D721Med (cell line): ENCODE data around the gene ATP10D.
A peak's percentile ranks its signal among the peaks of the same experiment; 100 is the strongest.

Experiments used
- DNase-seq: peaks from one replicate; pipeline ENCODE4 v3.0.0; 2011; ENCODE audit warnings: low spot score; ENCODE audit not compliant: insufficient read length
- FAIRE-seq: peaks from 2 replicates; lab custom pipeline; 2011; peaks lifted over from hg19 to GRCh38; lab: Jason Lieb, UNC
- TF ChIP-seq, protein P1 (sequence below): IDR thresholded peaks from 2 replicates; pipeline ENCODE4 v1.5.1; 2012; ENCODE audit warnings: mild to moderate bottlenecking, control low read depth; ENCODE audit not compliant: insufficient read depth; ENCODE audit errors: missing control alignments

ATP10D gene

DNA sequence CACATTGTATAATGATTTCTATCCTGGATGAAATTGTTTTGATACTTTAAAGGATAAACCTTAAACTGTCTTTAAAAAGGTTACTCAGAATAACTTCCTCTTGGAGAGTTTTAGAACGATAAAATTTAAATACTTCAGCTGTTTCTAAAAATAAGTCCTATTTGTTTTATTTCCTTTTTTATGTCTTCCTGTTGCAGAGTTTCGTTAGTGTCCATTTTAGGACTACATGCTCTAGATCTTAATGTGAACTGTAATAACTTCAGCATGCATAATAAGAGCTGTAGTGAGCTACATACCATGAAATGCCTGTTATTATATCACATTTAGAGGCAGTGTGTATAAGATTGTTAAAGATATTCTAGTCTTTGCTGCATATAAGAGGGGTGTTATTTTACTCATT lies 14.6 kb downstream of the ATP10D start:
- no peak for DNase-seq
- TF ChIP-seq, protein P1, sequence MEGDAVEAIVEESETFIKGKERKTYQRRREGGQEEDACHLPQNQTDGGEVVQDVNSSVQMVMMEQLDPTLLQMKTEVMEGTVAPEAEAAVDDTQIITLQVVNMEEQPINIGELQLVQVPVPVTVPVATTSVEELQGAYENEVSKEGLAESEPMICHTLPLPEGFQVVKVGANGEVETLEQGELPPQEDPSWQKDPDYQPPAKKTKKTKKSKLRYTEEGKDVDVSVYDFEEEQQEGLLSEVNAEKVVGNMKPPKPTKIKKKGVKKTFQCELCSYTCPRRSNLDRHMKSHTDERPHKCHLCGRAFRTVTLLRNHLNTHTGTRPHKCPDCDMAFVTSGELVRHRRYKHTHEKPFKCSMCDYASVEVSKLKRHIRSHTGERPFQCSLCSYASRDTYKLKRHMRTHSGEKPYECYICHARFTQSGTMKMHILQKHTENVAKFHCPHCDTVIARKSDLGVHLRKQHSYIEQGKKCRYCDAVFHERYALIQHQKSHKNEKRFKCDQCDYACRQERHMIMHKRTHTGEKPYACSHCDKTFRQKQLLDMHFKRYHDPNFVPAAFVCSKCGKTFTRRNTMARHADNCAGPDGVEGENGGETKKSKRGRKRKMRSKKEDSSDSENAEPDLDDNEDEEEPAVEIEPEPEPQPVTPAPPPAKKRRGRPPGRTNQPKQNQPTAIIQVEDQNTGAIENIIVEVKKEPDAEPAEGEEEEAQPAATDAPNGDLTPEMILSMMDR = no peak
- FAIRE-seq = no peak

DNA sequence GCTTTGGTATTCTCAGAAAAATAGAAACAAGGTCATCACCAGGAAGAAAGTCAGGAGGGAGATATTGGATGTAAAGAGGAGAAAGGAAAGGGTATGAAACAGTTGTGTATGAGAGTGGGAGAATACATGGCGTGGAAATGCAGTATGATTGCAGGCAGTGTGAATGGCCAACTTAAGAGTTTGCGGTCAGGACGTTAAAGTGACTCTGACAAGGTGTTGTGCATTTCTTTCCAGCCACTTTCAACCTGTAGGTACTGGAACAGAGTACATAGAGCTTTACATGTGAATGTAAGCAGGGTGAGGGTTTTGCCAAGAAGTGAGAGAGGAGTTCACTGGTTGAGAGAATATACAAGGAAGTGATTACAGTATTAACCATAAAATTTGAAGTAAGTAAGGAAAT lies 15.7 kb downstream of the ATP10D start:
- DNase-seq (no peak), FAIRE-seq (no peak)
- TF ChIP-seq, protein P1 = no peak

DNA sequence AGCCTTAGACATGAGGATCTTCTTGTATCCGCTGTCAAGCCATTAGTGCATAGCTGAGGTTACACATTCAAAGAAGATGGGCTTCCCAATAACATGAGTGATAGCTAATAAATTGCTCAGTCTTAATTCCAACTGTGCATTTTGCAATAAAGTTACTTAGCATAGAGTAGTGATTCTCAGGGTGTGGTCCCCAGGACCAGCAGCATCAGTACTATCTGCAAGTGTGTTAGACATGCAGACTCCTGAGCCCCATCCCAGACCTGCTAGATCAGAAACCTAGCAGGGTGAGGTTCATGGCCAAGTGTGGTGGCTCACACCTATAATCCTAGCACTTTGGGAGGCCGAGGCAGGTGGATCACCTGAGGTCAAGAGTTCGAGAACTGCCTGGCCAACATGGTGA lies 20.1 kb downstream of the ATP10D start:
- TF ChIP-seq, protein P1 = no peak
- no peak for FAIRE-seq

DNA sequence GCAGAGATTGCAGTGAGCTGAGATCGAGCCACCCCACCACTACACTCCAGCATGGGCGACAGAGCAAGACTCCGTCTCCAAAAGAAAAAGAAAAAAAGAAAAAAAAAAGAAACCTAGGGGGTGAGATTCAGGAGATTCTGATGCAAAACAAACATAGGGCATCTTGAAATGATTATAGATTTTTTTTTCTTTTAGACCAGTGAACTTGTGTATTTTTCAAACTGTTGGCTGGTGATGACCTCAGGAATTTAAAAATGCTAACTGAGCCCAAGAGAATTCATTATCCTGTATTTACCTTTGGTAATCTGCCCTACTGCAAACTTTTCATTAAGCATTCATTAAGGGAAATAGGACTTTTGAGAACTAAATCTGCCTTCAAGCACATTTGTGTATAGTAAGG lies 20.6 kb downstream of the ATP10D start:
- DNase-seq (no peak), FAIRE-seq (no peak)
- TF ChIP-seq, protein P1 = no peak

More for the DNA sequence above, 20.1 kb downstream of the ATP10D start:
- DNase-seq = no peak

DNA sequence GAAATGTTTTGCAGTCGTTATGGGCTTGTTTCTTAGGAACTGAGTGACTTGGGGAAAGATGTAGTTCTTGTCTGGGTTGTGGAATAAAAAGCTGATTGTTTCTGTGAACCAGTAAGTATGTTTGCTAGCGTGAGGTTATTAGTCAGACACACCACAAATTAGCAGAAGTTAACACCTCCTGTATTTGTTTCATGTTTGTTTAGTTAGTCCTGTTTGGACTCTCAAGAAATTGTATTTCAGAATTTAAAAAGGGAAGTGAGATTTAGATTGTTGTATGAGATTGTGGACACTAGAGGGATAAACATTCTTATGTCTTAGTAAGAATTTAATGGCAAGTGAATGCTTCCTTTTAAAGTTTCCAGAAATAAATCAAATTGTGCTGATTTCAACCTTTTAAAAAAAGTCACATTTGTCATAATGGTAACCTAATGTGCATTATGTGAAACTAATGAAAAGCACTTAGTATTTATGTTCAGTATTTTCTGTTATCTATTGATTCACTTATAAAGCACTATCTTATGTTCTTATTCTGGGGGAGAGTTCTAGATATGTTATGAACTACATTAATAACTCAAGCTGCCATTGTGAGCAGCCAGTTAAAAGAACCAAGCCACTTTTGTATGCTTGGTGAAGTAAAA lies 25.6 kb downstream of the ATP10D start:
- TF ChIP-seq, protein P1 = no peak
- DNase-seq (no peak), FAIRE-seq (peak; percentile 72)

DNA sequence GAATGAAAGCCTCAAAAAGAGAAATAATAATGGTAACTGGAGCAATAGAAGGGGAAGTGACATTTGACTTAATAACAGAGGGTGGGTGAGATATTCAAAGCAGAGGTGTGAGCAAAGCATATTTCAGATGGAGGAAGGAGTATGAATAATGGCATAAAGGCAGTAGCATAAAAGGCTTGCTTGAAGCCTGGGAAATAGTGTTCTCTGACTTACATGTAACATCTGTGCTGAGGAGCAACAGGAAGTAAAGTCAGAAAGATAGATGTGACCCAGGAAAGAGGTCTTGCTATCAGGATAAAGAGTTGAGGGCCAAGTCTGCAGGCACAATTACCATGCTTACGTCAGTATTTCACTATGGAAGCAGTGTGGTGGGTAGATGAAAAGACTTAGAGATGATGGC lies 28.4 kb downstream of the ATP10D start:
- FAIRE-seq = no peak
- TF ChIP-seq, protein P1 = no peak

DNA sequence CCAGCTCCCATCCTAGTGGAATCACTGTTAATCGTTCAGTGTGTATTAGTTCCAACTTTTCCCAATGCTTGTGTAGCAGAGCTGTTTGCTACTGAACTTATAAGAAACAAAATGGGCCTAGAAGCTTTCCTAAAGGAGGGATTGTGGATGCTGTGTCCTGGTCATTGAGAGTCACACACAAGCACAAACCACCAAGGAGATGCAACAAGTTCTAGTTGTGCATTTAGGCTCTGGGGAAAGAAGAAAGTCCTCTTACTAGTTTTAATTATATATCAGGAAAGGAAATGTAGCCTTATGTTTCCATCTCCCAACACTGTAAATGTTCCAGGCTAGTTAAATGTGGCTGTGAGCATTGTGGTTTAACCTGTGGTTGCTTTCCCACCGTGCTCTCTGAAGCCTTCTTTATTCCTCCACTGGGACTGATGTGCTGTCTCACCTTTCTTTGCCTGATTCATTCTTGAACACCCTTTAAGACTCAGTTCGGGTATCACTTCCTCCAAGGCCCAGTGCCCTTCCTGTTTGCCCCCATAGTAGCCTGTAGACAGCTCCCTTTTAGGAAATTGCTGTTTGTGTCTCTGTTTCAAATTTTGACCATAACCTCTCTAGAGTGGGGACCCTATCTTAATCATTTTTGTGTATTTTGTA lies 34.3 kb downstream of the ATP10D start:
- TF ChIP-seq, protein P1 = no peak
- no peak for DNase-seq
- FAIRE-seq = peak; percentile 58

More for the DNA sequence above, 28.4 kb downstream of the ATP10D start:
- DNase-seq = no peak
